ENCODE data around the gene GCDH. TPM values are rescaled to one million over a fixed set of nuclear protein-coding genes. Genes with fewer than 3 reads are reported as not detected.

GCDH gene
- polyA plus RNA-seq, 1 donor (not counting 4 experiments of a cell fraction or from before 2014, with no cell fraction given): 11.5 TPM

- Histone ChIP-seq H3K27ac (ENCODE audit: control insufficient read depth, insufficient read depth, low read length) (no peak overlapping the region), H3K4me2 (ENCODE audit: control insufficient read depth, extremely low read depth, insufficient read depth, low read depth, low read length) (no peak overlapping the region), H3K9ac (ENCODE audit: control insufficient read depth, extremely low read depth, insufficient read depth, low read length) (no peak overlapping the region), H3K36me3 (ENCODE audit: control insufficient read depth in 2 of 2, extremely low read depth in 1 of 2, insufficient read depth in 2 of 2, low read length in 2 of 2) (peaks cover 12 to 20% of the 10 kb centered on the region in 2 experiments), H3K9me1 (ENCODE audit: control insufficient read depth, extremely low read depth, insufficient read depth, low read length) (no peaks in the 10 kb centered on the region), H3K4me3 (ENCODE audit: control insufficient read depth in 2 of 3, extremely low read depth in 1 of 3, insufficient read depth in 2 of 3, low read depth in 1 of 3, low read length in 3 of 3) (no peak overlapping the region), H3K27me3 (ENCODE audit: control insufficient read depth, extremely low read depth, insufficient read depth, low read length) (no peaks in the 10 kb centered on the region), H3K4me1 (ENCODE audit: control insufficient read depth, extremely low read depth, insufficient read depth, low read length) (peaks cover 7% of the 10 kb centered on the region), H3K9me3 (ENCODE audit: control insufficient read depth, low read depth, low read length) (no peaks in the 10 kb centered on the region), H2AFZ (ENCODE audit: control insufficient read depth, low read length) (no peak overlapping the region), H3K79me2 (ENCODE audit: control insufficient read depth, insufficient read depth, low read length) (peaks cover 6% of the 10 kb centered on the region), H4K20me1 (ENCODE audit: control insufficient read depth, extremely low read depth, insufficient read depth, low read length) (no peaks in the 10 kb centered on the region)
- DNase-seq (ENCODE audit: low read depth, low spot score) (no peak), FAIRE-seq (no peak)
- TF ChIP-seq CTCF (optimal IDR thresholded peaks at IDR 0.05 in 1 of 3, IDR thresholded peaks at IDR 0.05 in 1 of 3, conservative IDR thresholded peaks at IDR 0.05 in 1 of 3; ENCODE audit: extremely low read depth in 1 of 3, insufficient read depth in 2 of 3, low read length in 3 of 3): no peak
- TF ChIP-seq EZH2 (IDR thresholded peaks at IDR 0.05; ENCODE audit: low read length): no peak
- dilution Hi-C loops (cut with MboI; ENCODE audit: extremely low pct_ligation_motif_present, low sequenced_read_pairs): no loop called here
Measured at GRCh38 chr19:12896460-12896859, 5.5 kb downstream of the GCDH start.

DNA sequence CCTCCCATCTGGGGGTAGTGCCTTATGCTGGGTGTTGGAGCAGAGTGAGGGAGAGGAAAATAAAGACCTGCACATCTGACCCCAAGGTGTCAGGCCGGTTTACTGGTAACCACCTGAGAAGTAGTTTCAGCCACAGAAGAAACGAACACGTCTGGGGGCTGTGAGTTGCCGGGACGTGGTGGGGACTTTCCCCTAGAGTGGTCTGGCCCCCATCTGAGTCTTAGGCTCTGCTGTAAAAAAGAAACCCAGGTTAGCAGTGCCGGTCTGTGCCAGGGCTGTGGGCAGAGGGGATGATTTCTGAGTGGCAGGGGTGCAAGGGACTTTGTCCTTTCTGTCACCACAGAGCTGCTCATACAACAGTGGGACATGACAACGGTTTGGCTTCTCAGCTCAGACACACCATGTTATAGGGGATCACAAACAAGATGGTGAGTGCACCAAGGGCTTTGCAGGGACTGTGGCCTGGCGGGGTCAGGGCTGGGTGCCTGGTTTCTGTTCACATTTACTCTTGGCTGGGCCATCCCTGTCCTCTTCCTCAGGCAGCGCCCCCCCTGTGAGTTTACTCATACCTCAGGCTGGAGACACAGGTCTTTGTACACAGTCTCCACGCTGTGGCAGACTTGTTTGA lies 9.0 kb downstream of the GCDH start:
- FAIRE-seq: no peak
- TF ChIP-seq CTCF (optimal IDR thresholded peaks at IDR 0.05 in 1 of 3, IDR thresholded peaks at IDR 0.05 in 1 of 3, conservative IDR thresholded peaks at IDR 0.05 in 1 of 3; ENCODE audit: extremely low read depth in 1 of 3, insufficient read depth in 2 of 3, low read length in 3 of 3) (no peak), EZH2 (IDR thresholded peaks at IDR 0.05; ENCODE audit: low read length) (no peak)

More for the DNA sequence above, 9.0 kb downstream of the GCDH start:
- Histone ChIP-seq H3K9ac (ENCODE audit: control insufficient read depth, extremely low read depth, insufficient read depth, low read length) (no peak overlapping the region), H3K4me2 (ENCODE audit: control insufficient read depth, extremely low read depth, insufficient read depth, low read depth, low read length) (no peak overlapping the region), H2AFZ (ENCODE audit: control insufficient read depth, low read length) (no peak overlapping the region), H3K9me1 (ENCODE audit: control insufficient read depth, extremely low read depth, insufficient read depth, low read length) (no peaks in the 10 kb centered on the region), H3K4me3 (ENCODE audit: control insufficient read depth in 2 of 3, extremely low read depth in 1 of 3, insufficient read depth in 2 of 3, low read depth in 1 of 3, low read length in 3 of 3) (no peak overlapping the region), H3K27me3 (ENCODE audit: control insufficient read depth, extremely low read depth, insufficient read depth, low read length) (no peaks in the 10 kb centered on the region), H3K27ac (ENCODE audit: control insufficient read depth, insufficient read depth, low read length) (no peak overlapping the region), H3K36me3 (ENCODE audit: control insufficient read depth in 2 of 2, extremely low read depth in 1 of 2, insufficient read depth in 2 of 2, low read length in 2 of 2) (peaks cover 5 to 10% of the 10 kb centered on the region in 2 experiments), H3K4me1 (ENCODE audit: control insufficient read depth, extremely low read depth, insufficient read depth, low read length) (no peaks in the 10 kb centered on the region), H4K20me1 (ENCODE audit: control insufficient read depth, extremely low read depth, insufficient read depth, low read length) (no peaks in the 10 kb centered on the region), H3K9me3 (ENCODE audit: control insufficient read depth, low read depth, low read length) (no peaks in the 10 kb centered on the region), H3K79me2 (ENCODE audit: control insufficient read depth, insufficient read depth, low read length) (no peaks in the 10 kb centered on the region)
- dilution Hi-C loops (cut with MboI; ENCODE audit: extremely low pct_ligation_motif_present, low sequenced_read_pairs): no loop called here
- no peak for DNase-seq (ENCODE audit: low read depth, low spot score)
